Activated CD4-positive, alpha-beta T cell treated with anti-CD3 and anti-CD28 coated beads for 4 hours (primary cell): ENCODE measurements around the gene ANKRD45.
"Not testable (repeated sequence)": the region's sequence is repeated elsewhere in the genome, so short reads cannot be mapped to it uniquely, and the experiment has no call there.

ENCODE experiments used
- DNase-seq, 2 donors: peaks; one replicate each; pipeline ENCODE4 v3.0.0-alpha.2; 2020

The ANKRD45 gene

GRCh38 chr1:173639102-173639501 is 30.5 kb downstream of the ANKRD45 start:
- DNase-seq, result no peak

- no peak for DNase-seq
Observed at GRCh38 chr1:173638043-173639021, 31.3 kb downstream of the ANKRD45 start.

GRCh38 chr1:173637236-173638042 is 32.2 kb downstream of the ANKRD45 start:
- not testable (repeated sequence) for DNase-seq

- no peak for DNase-seq
Observed at GRCh38 chr1:173635116-173635515, 34.5 kb downstream of the ANKRD45 start, which contains the start of gene TEX50. TEX50 (plus strand) TSS chr1:173635338; CDS start chr1:173635522, 184 bp downstream.

GRCh38 chr1:173628888-173629287 is 40.8 kb downstream of the ANKRD45 start:
- no peak for DNase-seq

- no peak for DNase-seq
Observed at GRCh38 chr1:173627269-173627668, 42.4 kb downstream of the ANKRD45 start.

GRCh38 chr1:173616859-173617258 is 52.8 kb downstream of the ANKRD45 start:
- DNase-seq, result no peak

GRCh38 chr1:173613086-173613485 is 56.6 kb downstream of the ANKRD45 start:
- DNase-seq, result not testable (repeated sequence)

- no peak for DNase-seq
Observed at GRCh38 chr1:173608503-173609216, 61.0 kb downstream of the ANKRD45 start.

- no peak for DNase-seq
Observed at GRCh38 chr1:173603056-173603591, 66.5 kb downstream of the ANKRD45 start, which contains the start of gene SLC9C2. SLC9C2 (minus strand) TSS chr1:173603072; CDS start chr1:173601776, 1,296 bp downstream.

- no peak for DNase-seq
Observed at GRCh38 chr1:173601588-173601987, 68.1 kb downstream of the ANKRD45 start.

- DNase-seq, result no peak
Observed at GRCh38 chr1:173596097-173596825, 73.4 kb downstream of the ANKRD45 start.

GRCh38 chr1:173591138-173591537 is 78.5 kb downstream of the ANKRD45 start:
- DNase-seq, result not testable (repeated sequence)

GRCh38 chr1:173590557-173590956 is 79.1 kb downstream of the ANKRD45 start:
- no peak for DNase-seq

GRCh38 chr1:173581383-173582079 is 88.1 kb downstream of the ANKRD45 start:
- DNase-seq, result no peak

- no peak for DNase-seq
Observed at GRCh38 chr1:173580658-173581057, 89.0 kb downstream of the ANKRD45 start.

- no peak for DNase-seq
Observed at GRCh38 chr1:173580071-173580470, 89.6 kb downstream of the ANKRD45 start.

- DNase-seq, result no peak
Observed at GRCh38 chr1:173573596-173573995, 96.1 kb downstream of the ANKRD45 start.

GRCh38 chr1:173572201-173572873 is 97.3 kb downstream of the ANKRD45 start:
- no peak for DNase-seq

- DNase-seq, result no peak
Observed at GRCh38 chr1:173570370-173571007, 99.2 kb downstream of the ANKRD45 start.
